ENCODE data around the gene FIS1. TPM values are rescaled to one million over a fixed set of nuclear protein-coding genes. Genes with fewer than 3 reads are reported as not detected.

FIS1 gene
- total and polyA plus RNA-seq, 2 donors (not counting 1 experiment from before 2014, with no cell fraction given): 95.5 to 245 TPM

DNA sequence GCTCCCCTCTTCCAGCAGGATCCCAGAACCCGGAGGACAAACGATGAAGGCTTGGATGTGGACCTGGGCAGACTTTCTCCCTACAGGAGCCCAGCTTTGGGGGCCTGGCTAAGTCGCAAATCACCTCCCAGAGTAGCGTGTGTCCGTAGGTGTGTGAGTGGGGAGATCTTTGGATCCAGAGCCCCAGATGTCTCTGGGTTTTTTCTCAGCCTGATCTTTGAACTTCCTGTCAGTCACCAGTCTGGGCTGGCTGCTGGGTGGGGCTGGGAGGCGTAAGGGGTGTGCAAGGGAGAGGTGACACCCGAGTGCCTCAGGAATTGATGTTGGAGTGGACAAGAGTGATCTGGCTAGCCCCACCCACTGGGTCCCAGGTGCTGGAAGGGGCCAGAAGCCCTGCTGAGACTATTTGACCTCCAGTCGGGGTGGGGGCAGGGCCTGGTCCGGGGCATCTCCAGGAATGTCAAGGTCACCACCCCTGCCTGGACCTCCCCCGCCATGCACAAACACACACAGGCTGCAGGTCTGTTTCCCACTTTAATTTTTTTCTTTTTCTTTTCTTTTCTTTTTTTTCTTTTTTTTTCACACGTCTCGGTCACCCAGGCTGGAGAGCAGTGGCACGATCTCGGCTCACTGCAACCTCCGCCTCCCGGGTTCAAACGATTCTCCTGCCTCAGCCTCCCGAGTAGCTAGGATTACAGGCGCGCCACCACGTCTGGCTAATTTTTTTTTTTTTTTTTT, 43.9 kb downstream of the FIS1 start, which contains the start of gene MOGAT3:
TSS of gene MOGAT3 (minus strand) at position 175 of the 738 bp plus-strand sequence. CDS start 182 bp downstream, outside the sequence.
- intact Hi-C loops (cut with micrococcal nuclease): no loop called here
- H3K4me1 Mint-ChIP-seq: peaks cover 23% of the 10 kb centered on the region
- H3K4me1 ChIP-seq (ENCODE audit: control insufficient read depth in 2 of 2, insufficient read depth in 2 of 2, low read length in 2 of 2): peaks cover 18 to 27% of the 10 kb centered on the region in 2 donors
- peak within 1 kb of the TSS in 3 of 5 experiments; percentile 11 to 39 (median 21) for H3K4me3 ChIP-seq (ENCODE audit: control extremely low read depth in 1 of 5, extremely low read depth in 1 of 5, insufficient read depth in 1 of 5, low read depth in 2 of 5, low read length in 4 of 5)
- no peak within 1 kb of the TSS for H3K27ac Mint-ChIP-seq
- H3K4me3 Mint-ChIP-seq: peak within 1 kb of the TSS; percentile 54
- ATAC-seq (ENCODE audit: low read depth): no peak
- DNase-seq: no peak
- no peak for TF ChIP-seq EZH2 (IDR thresholded peaks at IDR 0.05; ENCODE audit: borderline replicate concordance, insufficient read depth, low read depth, low read length, poor library complexity, severe bottlenecking)
- TF ChIP-seq, protein P1, sequence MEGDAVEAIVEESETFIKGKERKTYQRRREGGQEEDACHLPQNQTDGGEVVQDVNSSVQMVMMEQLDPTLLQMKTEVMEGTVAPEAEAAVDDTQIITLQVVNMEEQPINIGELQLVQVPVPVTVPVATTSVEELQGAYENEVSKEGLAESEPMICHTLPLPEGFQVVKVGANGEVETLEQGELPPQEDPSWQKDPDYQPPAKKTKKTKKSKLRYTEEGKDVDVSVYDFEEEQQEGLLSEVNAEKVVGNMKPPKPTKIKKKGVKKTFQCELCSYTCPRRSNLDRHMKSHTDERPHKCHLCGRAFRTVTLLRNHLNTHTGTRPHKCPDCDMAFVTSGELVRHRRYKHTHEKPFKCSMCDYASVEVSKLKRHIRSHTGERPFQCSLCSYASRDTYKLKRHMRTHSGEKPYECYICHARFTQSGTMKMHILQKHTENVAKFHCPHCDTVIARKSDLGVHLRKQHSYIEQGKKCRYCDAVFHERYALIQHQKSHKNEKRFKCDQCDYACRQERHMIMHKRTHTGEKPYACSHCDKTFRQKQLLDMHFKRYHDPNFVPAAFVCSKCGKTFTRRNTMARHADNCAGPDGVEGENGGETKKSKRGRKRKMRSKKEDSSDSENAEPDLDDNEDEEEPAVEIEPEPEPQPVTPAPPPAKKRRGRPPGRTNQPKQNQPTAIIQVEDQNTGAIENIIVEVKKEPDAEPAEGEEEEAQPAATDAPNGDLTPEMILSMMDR (IDR thresholded peaks at IDR 0.05): no peak
- H3K27me3 Mint-ChIP-seq: peaks cover 24% of the 10 kb centered on the region
- peaks cover 0 to 41% (median 16%) of the 10 kb centered on the region in 4 experiments for H3K27me3 ChIP-seq (replicated peaks in 1 of 4; ENCODE audit: control extremely low read depth in 1 of 4, control insufficient read depth in 3 of 4, insufficient read depth in 4 of 4, low read length in 3 of 4)
- peak within 1 kb of the TSS; percentile 35 for H3K9ac ChIP-seq (ENCODE audit: low read length)
- no peaks in the 10 kb centered on the region for H3K9me3 Mint-ChIP-seq (ENCODE audit: insufficient read depth)
- H2AFZ ChIP-seq (ENCODE audit: insufficient read depth, low read depth, low read length, poor library complexity, severe bottlenecking): peak within 1 kb of the TSS; percentile 58
- peaks cover 0 to 19% (median 0%) of the 10 kb centered on the region in 3 donors for H3K9me3 ChIP-seq (ENCODE audit: control extremely low read depth in 1 of 3, control insufficient read depth in 2 of 3, insufficient read depth in 1 of 3, low read length in 2 of 3)
- peak within 1 kb of the TSS; percentile 73 for H3K4me2 ChIP-seq (replicated peaks; ENCODE audit: low read depth, low read length, poor library complexity, severe bottlenecking)
- CTCF ChIA-PET: interaction anchor here (1.0 to 2.8 kb wide), 3 partner anchors 16 to 82 kb away, joined by 3 to 10 read pairs (median 4); no protein-coding TSS in a partner anchor
- H3K79me2 ChIP-seq (ENCODE audit: control insufficient read depth, insufficient read depth, low read length): no peaks in the 10 kb centered on the region
- WGBS (ENCODE audit: insufficient coverage): 32% methylated on average over 16 of the region's 21 CpGs
- H3K27ac ChIP-seq (ENCODE audit: low read length in 2 of 2): no peak within 1 kb of the TSS
- H3K36me3 ChIP-seq (replicated peaks in 1 of 2; ENCODE audit: control extremely low read depth in 1 of 2, control insufficient read depth in 1 of 2, extremely low read depth in 1 of 2, insufficient read depth in 2 of 2, low read length in 1 of 2): no peaks in the 10 kb centered on the region
- POLR2A ChIA-PET: no interaction called here
- no peaks in the 10 kb centered on the region for H4K20me1 ChIP-seq (ENCODE audit: control insufficient read depth, insufficient read depth, low read length, poor library complexity, severe bottlenecking)

DNA sequence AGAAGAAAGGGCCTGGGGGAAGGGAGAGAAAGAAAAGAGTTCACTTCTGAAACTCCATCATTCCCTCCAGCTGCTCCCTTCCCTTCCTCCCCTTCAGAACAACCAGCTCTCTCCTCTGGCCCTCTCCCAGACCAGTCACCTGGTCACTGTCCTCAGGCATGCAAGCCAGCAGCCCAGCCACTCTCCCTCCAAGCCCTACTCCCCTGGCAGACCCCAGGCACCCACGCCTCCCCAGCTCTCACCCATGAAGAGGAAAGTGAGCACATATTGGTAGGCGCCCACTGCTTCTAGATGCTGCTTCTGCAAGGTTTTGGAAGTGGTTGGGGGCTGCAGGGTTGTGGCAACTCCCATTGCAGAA, 44.4 kb downstream of the FIS1 start:
- H3K4me1 ChIP-seq (ENCODE audit: control insufficient read depth in 2 of 2, insufficient read depth in 2 of 2, low read length in 2 of 2): peaks cover 18 to 27% of the 10 kb centered on the region in 2 donors
- no peak overlapping the region for H3K27ac Mint-ChIP-seq
- no peak overlapping the region for H3K9ac ChIP-seq (ENCODE audit: low read length)
- no peak overlapping the region for H3K4me3 Mint-ChIP-seq
- H3K36me3 ChIP-seq (replicated peaks in 1 of 2; ENCODE audit: control extremely low read depth in 1 of 2, control insufficient read depth in 1 of 2, extremely low read depth in 1 of 2, insufficient read depth in 2 of 2, low read length in 1 of 2): no peaks in the 10 kb centered on the region
- no peak overlapping the region for H3K27ac ChIP-seq (ENCODE audit: low read length in 2 of 2)
- peaks cover 0 to 19% (median 0%) of the 10 kb centered on the region in 3 donors for H3K9me3 ChIP-seq (ENCODE audit: control extremely low read depth in 1 of 3, control insufficient read depth in 2 of 3, insufficient read depth in 1 of 3, low read length in 2 of 3)
- DNase-seq: no peak
- H2AFZ ChIP-seq (ENCODE audit: insufficient read depth, low read depth, low read length, poor library complexity, severe bottlenecking): no peak overlapping the region
- 60% methylated on average over 1 of the region's 2 CpGs for WGBS (ENCODE audit: insufficient coverage)
- ChIA-PET CTCF (interaction anchor here (1.5 to 2.8 kb wide), 2 partner anchors 16 to 56 kb away, joined by 3 to 10 read pairs; no protein-coding TSS in a partner anchor), POLR2A (no interaction called here)
- H3K27me3 Mint-ChIP-seq: peaks cover 24% of the 10 kb centered on the region
- H3K4me3 ChIP-seq (ENCODE audit: control extremely low read depth in 1 of 5, extremely low read depth in 1 of 5, insufficient read depth in 1 of 5, low read depth in 2 of 5, low read length in 4 of 5): no peak overlapping the region
- no peak for ATAC-seq (ENCODE audit: low read depth)
- no peaks in the 10 kb centered on the region for H3K79me2 ChIP-seq (ENCODE audit: control insufficient read depth, insufficient read depth, low read length)
- H4K20me1 ChIP-seq (ENCODE audit: control insufficient read depth, insufficient read depth, low read length, poor library complexity, severe bottlenecking): no peaks in the 10 kb centered on the region
- H3K4me2 ChIP-seq (replicated peaks; ENCODE audit: low read depth, low read length, poor library complexity, severe bottlenecking): no peak overlapping the region
- peaks cover 23% of the 10 kb centered on the region for H3K4me1 Mint-ChIP-seq
- TF ChIP-seq, protein P1 (IDR thresholded peaks at IDR 0.05): no peak
- no peak for TF ChIP-seq EZH2 (IDR thresholded peaks at IDR 0.05; ENCODE audit: borderline replicate concordance, insufficient read depth, low read depth, low read length, poor library complexity, severe bottlenecking)
- no peaks in the 10 kb centered on the region for H3K9me3 Mint-ChIP-seq (ENCODE audit: insufficient read depth)
- peaks cover 0 to 42% (median 16%) of the 10 kb centered on the region in 4 experiments for H3K27me3 ChIP-seq (replicated peaks in 1 of 4; ENCODE audit: control extremely low read depth in 1 of 4, control insufficient read depth in 3 of 4, insufficient read depth in 4 of 4, low read length in 3 of 4)
- intact Hi-C loops (cut with micrococcal nuclease): no loop called here
